IMR-90 (cell line): ENCODE data around the gene ZNF512. TPM values are rescaled to one million over a fixed set of nuclear protein-coding genes. Genes with fewer than 3 reads are reported as not detected.

Source experiments
- ATAC-seq: fragments of 200-7000 bp; cut with Tn5 transposase; 2 replicates; pipeline ENCODE4 v1.9.1; 2020; ENCODE audit warnings: low read depth, mild to moderate bottlenecking, moderate library complexity
- BruUV-seq: library from RNA; stranded (reverse); fragments of 400-500 nt; replicated peaks from 2 replicates; lab custom pipeline; 2021; lab: Mats Ljungman, UMichigan
- CTCF ChIA-PET: fragments of 300-600 bp; formaldehyde crosslinking; extraction: SDS; loops from one replicate; lab custom pipeline; 2021; ENCODE audit warnings: antibody characterized with exemption; lab: Yijun Ruan, JAX
- POLR2A ChIA-PET: fragments of 300-600 bp; sonication (Branson Sonifier 250); formaldehyde crosslinking; loops from one replicate; lab custom pipeline; 2022; ENCODE audit warnings: antibody characterized with exemption; ENCODE audit not compliant: unreplicated experiment; lab: Charles Lee
- DNase-seq: peaks from one replicate; pipeline ENCODE4 v3.0.0; 2013
- H2AFZ ChIP-seq: replicated peaks from 2 replicates; pipeline ENCODE3; 2013; ENCODE audit warnings: low read length, mild to moderate bottlenecking; ENCODE audit not compliant: poor library complexity
- H2AK5ac ChIP-seq: 2 replicates; pipeline ENCODE4 v1.6.1; 2013; ENCODE audit warnings: low read depth, low read length, inconsistent platforms
- H2AK9ac ChIP-seq: replicated peaks from 2 replicates; pipeline ENCODE3; 2013; ENCODE audit warnings: mild to moderate bottlenecking, low read depth, low read length, moderate library complexity; ENCODE audit not compliant: poor library complexity
- H2BK120ac ChIP-seq: 2 replicates; pipeline ENCODE4 v1.6.1; 2013; ENCODE audit warnings: low read depth, low read length, inconsistent platforms
- H2BK15ac ChIP-seq: 3 replicates; pipeline ENCODE4 v1.6.1; 2013; ENCODE audit warnings: low read depth, low read length, inconsistent platforms
- H2BK20ac ChIP-seq: 2 replicates; pipeline ENCODE4 v1.6.1; 2013; ENCODE audit warnings: low read depth, mild to moderate bottlenecking, inconsistent platforms, low read length, moderate library complexity
- H2BK5ac ChIP-seq: 2 replicates; pipeline ENCODE4 v1.6.1; 2013; ENCODE audit warnings: mild to moderate bottlenecking, low read depth, low read length, inconsistent platforms; ENCODE audit not compliant: poor library complexity, severe bottlenecking
- H3K14ac ChIP-seq: replicated peaks from 2 replicates; pipeline ENCODE4 v1.6.1; 2013; ENCODE audit warnings: low read depth, low read length, inconsistent platforms
- H3K18ac ChIP-seq: 2 replicates; pipeline ENCODE4 v1.6.1; 2013; ENCODE audit warnings: low read depth, low read length, control low read depth
- H3K23ac ChIP-seq: 2 replicates; pipeline ENCODE4 v1.6.1; 2013; ENCODE audit warnings: low read depth, low read length, inconsistent platforms
- H3K27ac ChIP-seq: 2 replicates; pipeline ENCODE4 v1.5.1; 2013; ENCODE audit warnings: mild to moderate bottlenecking, control low read depth, low read length; ENCODE audit not compliant: insufficient read depth
- H3K27me3 ChIP-seq: 2 replicates; pipeline ENCODE4 v1.6.1; 2013; ENCODE audit warnings: low read length; ENCODE audit not compliant: control insufficient read depth, insufficient read depth
- H3K36me3 ChIP-seq: 2 replicates; pipeline ENCODE4 v1.6.1; 2013; ENCODE audit warnings: low read length, mixed read lengths; ENCODE audit not compliant: control insufficient read depth, insufficient read depth
- H3K4ac ChIP-seq: 2 replicates; pipeline ENCODE4 v1.6.1; 2013; ENCODE audit warnings: low read depth, low read length, inconsistent platforms
- H3K4me1 ChIP-seq: 2 replicates; pipeline ENCODE4 v1.6.1; 2013; ENCODE audit warnings: low read length, mixed read lengths; ENCODE audit not compliant: control insufficient read depth, insufficient read depth
- H3K4me2 ChIP-seq: 2 replicates; pipeline ENCODE4 v1.6.1; 2013; ENCODE audit warnings: low read depth, mild to moderate bottlenecking, control low read depth, low read length, moderate library complexity
- H3K4me3 ChIP-seq: 2 replicates; pipeline ENCODE4 v1.5.1; 2013; ENCODE audit warnings: low read depth, mild to moderate bottlenecking, control low read depth, low read length, moderate library complexity; ENCODE audit not compliant: insufficient read depth
- H3K56ac ChIP-seq: 2 replicates; pipeline ENCODE4 v1.6.1; 2013; ENCODE audit warnings: low read length, inconsistent platforms; ENCODE audit not compliant: insufficient read depth; ENCODE audit errors: extremely low read depth
- H3K79me1 ChIP-seq, 2 experiments: 2 replicates each; pipeline ENCODE4 v1.6.1; 2013; ENCODE audit warnings: low read length in 2 of 2, inconsistent platforms in 1 of 2, low read depth in 1 of 2
- H3K9ac ChIP-seq: 2 replicates; pipeline ENCODE4 v1.6.1; 2013; ENCODE audit warnings: low read depth, low read length, control low read depth
- H3K9me1 ChIP-seq: 2 replicates; pipeline ENCODE4 v1.6.1; 2013; ENCODE audit warnings: low read length, inconsistent platforms; ENCODE audit not compliant: insufficient read depth
- H3K9me3 ChIP-seq: 2 replicates; pipeline ENCODE4 v1.6.1; 2013; ENCODE audit warnings: low read length; ENCODE audit not compliant: control insufficient read depth, insufficient read depth
- H4K20me1 ChIP-seq: 2 replicates; pipeline ENCODE4 v1.6.1; 2013; ENCODE audit warnings: low read length, inconsistent platforms; ENCODE audit not compliant: insufficient read depth
- H4K5ac ChIP-seq: 2 replicates; pipeline ENCODE4 v1.6.1; 2013; ENCODE audit warnings: mild to moderate bottlenecking, low read depth, low read length, control low read depth
- H4K8ac ChIP-seq, 2 experiments: 2 replicates each; pipeline ENCODE4 v1.6.1; 2013; ENCODE audit warnings: low read depth in 2 of 2, low read length in 2 of 2, control low read depth in 1 of 2, inconsistent platforms in 1 of 2
- H4K91ac ChIP-seq: 2 replicates; pipeline ENCODE4 v1.6.1; 2013; ENCODE audit warnings: low read depth, low read length, inconsistent platforms; ENCODE audit not compliant: insufficient read depth
- CTCF ChIP-seq: conservative IDR thresholded peaks from 2 replicates; pipeline ENCODE4 v1.5.1; 2012; ENCODE audit warnings: mild to moderate bottlenecking, low read depth, low read length, improper control_type of control experiment
- FOS ChIP-seq: fragments of 150-350 bp; IDR thresholded peaks from 2 replicates; pipeline ENCODE4 v1.6.1; 2016; ENCODE audit warnings: low read depth, low read length
- WGBS, 2 experiments: methylation state at CpG; one replicate each; pipeline versions ENCODE4 v1.1.5 to v1.1.7; 2013; ENCODE audit warnings: missing lambda C conversion rate in 2 of 2; ENCODE audit not compliant: insufficient read length in 1 of 2; ENCODE audit errors: extremely low coverage in 2 of 2; 5-methylcytosine and 5-hydroxymethylcytosine counted together
- dilution Hi-C: fragments of 300-500 bp; cut with HindIII; formaldehyde crosslinking; loops from one replicate; pipeline ENCODE4 v1.14.3; 2018; ENCODE audit warnings: low sequenced_read_pairs; ENCODE audit not compliant: unreplicated experiment
- in situ Hi-C: fragments of 300-500 bp; cut with MboI; formaldehyde crosslinking; loops from 3 replicates; pipeline ENCODE4 v1.14.3; 2019; ENCODE audit warnings: low sequenced_read_pairs, inconsistent platforms, mixed read lengths
- intact Hi-C: fragments of 100-400 bp; cut with micrococcal nuclease; formaldehyde crosslinking; loops from 2 replicates; pipeline ENCODE4 v1.10.0; 2022
- polyA plus RNA-seq, 3 experiments: library from polyadenylated mRNA; depleted of rRNA; stranded (reverse); fragments of >200 nt; gene quantifications; 2 replicates each; pipeline ENCODE4 v1.2.3, GENCODE V29; 2012; ENCODE audit warnings: low replicate concordance in 1 of 3
- total RNA-seq: library from RNA; depleted of rRNA; stranded (reverse); fragments of >200 nt; gene quantifications from 2 replicates; pipeline ENCODE4 v1.2.3, GENCODE V29; 2012

Gene ZNF512
- total and polyA plus RNA-seq, 2 of the 4 experiments (the other 2 are of a cell fraction), result 25.8 to 56.5 TPM

- no peak overlapping the region for H3K27ac ChIP-seq
- 0 out of 2 replicates have a peak, but pooled peaks cover 6% of the 10 kb centered on the region for H3K9me1 ChIP-seq
- no peak overlapping the region for H2BK120ac ChIP-seq
- no peak overlapping the region; the same call in 1 of the 2 replicates for H4K5ac ChIP-seq
- WGBS, 2 experiments, result 95% methylated on average over 17 of the region's 19 CpGs; no CpG with 5 or more reads in 1 of the 2 experiments
- H2AK5ac ChIP-seq, result no peak overlapping the region
- H4K91ac ChIP-seq, result no peak overlapping the region
- ATAC-seq (no peak), DNase-seq (no peak)
- no peak overlapping the region for H3K56ac ChIP-seq
- no peak overlapping the region for H3K14ac ChIP-seq
- no peak overlapping the region for H3K23ac ChIP-seq
- H2AK9ac ChIP-seq, result peak overlapping the region; percentile 11
- H2BK20ac ChIP-seq, result no peak overlapping the region
- peak overlapping the region; percentile 91; the same call in 1 of the 2 replicates for H3K4ac ChIP-seq
- intact Hi-C loops (no loop called here), dilution Hi-C loops (no loop called here), in situ Hi-C loops (no loop called here)
- H3K4me1 ChIP-seq, result peaks cover 3% of the 10 kb centered on the region; the same call in 1 of the 2 replicates
- H3K4me3 ChIP-seq, result no peak overlapping the region
- no peak overlapping the region for H3K18ac ChIP-seq
- H3K36me3 ChIP-seq, result no peaks in the 10 kb centered on the region
- TF ChIP-seq CTCF, result no peak
- TF ChIP-seq FOS, result no peak
- H4K20me1 ChIP-seq, result peaks cover 9% of the 10 kb centered on the region; the same call in 1 of the 2 replicates
- peaks cover 2% of the 10 kb centered on the region; the same call in 1 of the 2 replicates for H3K9me3 ChIP-seq
- no TSS peak for BruUV-seq
- no peaks in the 10 kb centered on the region for H3K27me3 ChIP-seq
- no peak overlapping the region for H2BK5ac ChIP-seq
- peaks cover 10 to 28% of the 10 kb centered on the region in 2 experiments for H3K79me1 ChIP-seq
- no peak overlapping the region for H3K4me2 ChIP-seq
- POLR2A ChIA-PET, result no interaction called here
- 0 out of 3 replicates have a peak overlapping the region, but pooled peaks have one; percentile 71 for H2BK15ac ChIP-seq
- CTCF ChIA-PET, result no interaction called here
- H2AFZ ChIP-seq, result no peak overlapping the region
- H3K9ac ChIP-seq, result no peak overlapping the region
- H4K8ac ChIP-seq, result peak overlapping the region; percentile 87 to 99; a peak in 2 of 4 replicates
These were observed 1.3 kb upstream of the ZNF512 start for GRCh38 chr2:27581417-27582128.
